ENCODE data around the gene PCNX3.
A peak's percentile ranks its signal among the peaks of the same experiment; 100 is the strongest.

PCNX3 gene

GRCh38 chr11:65640483-65641296 lies 25.1 kb downstream of the PCNX3 start:
- DNase-seq (ENCODE audit: low read depth), result no peak

GRCh38 chr11:65641297-65642013 lies 25.9 kb downstream of the PCNX3 start:
- no peak for DNase-seq (ENCODE audit: low read depth)

GRCh38 chr11:65642014-65642671 lies 26.6 kb downstream of the PCNX3 start:
- DNase-seq (ENCODE audit: low read depth), result no peak

- no peak for DNase-seq (ENCODE audit: low read depth)
Measured at GRCh38 chr11:65643971-65644370, 28.4 kb downstream of the PCNX3 start.

GRCh38 chr11:65644837-65645236 lies 29.3 kb downstream of the PCNX3 start:
- DNase-seq (ENCODE audit: low read depth), result no peak

GRCh38 chr11:65645710-65646109 lies 30.1 kb downstream of the PCNX3 start:
- DNase-seq (ENCODE audit: low read depth), result peak; percentile 54

- no peak for DNase-seq (ENCODE audit: low read depth)
Measured at GRCh38 chr11:65646288-65646957, 30.8 kb downstream of the PCNX3 start.

- peak; percentile 49 for DNase-seq (ENCODE audit: low read depth)
Measured at GRCh38 chr11:65646958-65647701, 31.6 kb downstream of the PCNX3 start.

- no peak for DNase-seq (ENCODE audit: low read depth)
Measured at GRCh38 chr11:65648997-65649493, 33.5 kb downstream of the PCNX3 start.

GRCh38 chr11:65649656-65650546 lies 34.3 kb downstream of the PCNX3 start:
- no peak for DNase-seq (ENCODE audit: low read depth)

- DNase-seq (ENCODE audit: low read depth), result no peak
Measured at GRCh38 chr11:65650547-65651338, 35.2 kb downstream of the PCNX3 start.

GRCh38 chr11:65651339-65651588 lies 35.7 kb downstream of the PCNX3 start:
- DNase-seq (ENCODE audit: low read depth), result no peak

- DNase-seq (ENCODE audit: low read depth), result peak; percentile 27
Measured at GRCh38 chr11:65651589-65652510, 36.3 kb downstream of the PCNX3 start.

- DNase-seq (ENCODE audit: low read depth), result peak; percentile 92
Measured at GRCh38 chr11:65652511-65653228, 37.1 kb downstream of the PCNX3 start.

GRCh38 chr11:65653229-65654225 lies 38.0 kb downstream of the PCNX3 start:
- no peak for DNase-seq (ENCODE audit: low read depth)

Data from iris pigment epithelial cell (primary cell).